ENCODE data around the gene PPP1R12B.
"Not testable (repeated sequence)": the region's sequence is repeated elsewhere in the genome, so short reads cannot be mapped to it uniquely, and the experiment has no call there.

Gene PPP1R12B

DNA sequence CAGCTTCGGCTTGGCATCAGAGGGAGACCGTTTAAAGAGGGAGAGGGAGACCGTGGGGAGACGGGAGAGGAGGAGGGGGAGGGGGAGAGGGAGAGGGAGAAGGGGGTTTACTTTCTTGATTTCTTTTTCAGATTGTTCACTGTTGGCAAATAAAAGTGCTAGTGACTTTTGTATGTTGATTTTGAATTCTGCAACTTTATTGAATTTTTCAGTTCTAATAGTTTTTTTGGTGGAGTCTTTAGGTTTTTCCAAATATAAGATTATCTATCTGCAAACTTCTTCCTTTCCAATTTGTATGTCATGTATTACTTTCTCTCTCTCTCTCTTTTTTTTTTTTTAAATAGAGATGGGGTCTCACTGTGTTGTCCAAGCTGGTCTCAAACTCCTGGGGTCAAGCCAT is 104.0 kb downstream of the PPP1R12B start:
- DNase-seq (ENCODE audit: low read depth in 2 of 2) = no peak

DNA sequence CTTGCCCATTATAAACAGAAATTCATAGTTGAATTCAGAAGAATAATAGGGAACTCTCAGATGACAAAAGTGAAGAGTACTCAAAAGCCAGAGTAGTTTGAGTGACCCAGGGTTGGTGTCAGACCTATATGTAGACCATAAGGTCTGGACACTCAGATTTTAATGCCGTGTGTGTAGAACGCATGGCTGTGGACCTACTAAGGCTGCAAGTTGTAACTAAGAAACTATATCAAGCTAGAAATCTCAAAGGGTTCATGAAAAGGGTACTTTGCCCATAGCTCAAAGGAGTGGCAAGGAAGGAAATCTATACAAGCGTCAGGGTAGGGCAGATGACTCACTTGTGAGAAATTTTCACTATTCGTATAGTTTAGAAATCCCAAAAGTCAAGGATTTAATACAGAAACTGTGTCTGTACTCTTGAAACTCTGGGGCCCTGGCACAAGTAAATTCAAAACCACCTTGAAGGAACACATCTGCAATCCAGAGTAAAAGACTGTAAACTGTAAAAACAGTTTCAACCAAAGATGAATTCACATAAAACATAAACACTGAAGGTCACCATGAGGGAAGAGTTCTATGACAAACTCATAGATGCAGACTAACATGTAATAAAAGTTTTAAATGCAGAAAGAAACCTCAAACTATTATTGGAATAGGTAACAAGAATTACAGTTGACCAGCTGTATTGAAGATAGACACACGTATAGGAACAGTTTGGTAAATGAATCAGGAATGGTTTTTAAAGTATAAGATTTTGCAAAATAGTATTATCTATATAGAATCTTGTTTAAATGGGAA is 108.1 kb downstream of the PPP1R12B start:
- peak in 1 of 2 experiments; percentile 15 for DNase-seq (ENCODE audit: low read depth in 2 of 2)

- not testable (repeated sequence) for DNase-seq (ENCODE audit: low read depth in 2 of 2)
These were observed 110.2 kb downstream of the PPP1R12B start for GRCh38 chr1:202458651-202459050.

GRCh38 chr1:202459470-202460142 is 111.1 kb downstream of the PPP1R12B start:
- not testable (repeated sequence) for DNase-seq (ENCODE audit: low read depth in 2 of 2)

DNA sequence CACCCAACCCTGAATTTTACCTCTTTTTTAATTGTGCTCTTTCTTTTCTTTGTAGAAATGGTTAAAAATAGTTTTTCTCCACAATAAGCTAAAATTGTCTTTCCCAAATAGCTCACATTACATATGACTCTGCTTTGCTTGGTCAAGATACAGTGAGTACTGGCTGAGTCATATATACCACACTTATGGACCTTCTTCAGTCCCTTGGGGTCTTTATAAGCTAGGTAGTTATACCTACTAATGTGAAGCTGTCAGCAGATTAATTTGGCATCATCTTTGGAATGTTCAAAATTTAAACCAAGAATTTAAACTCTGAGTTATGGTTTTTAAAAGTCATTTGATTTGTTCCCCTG is 111.6 kb downstream of the PPP1R12B start:
- DNase-seq (ENCODE audit: low read depth in 2 of 2) = peak; percentile 18

DNA sequence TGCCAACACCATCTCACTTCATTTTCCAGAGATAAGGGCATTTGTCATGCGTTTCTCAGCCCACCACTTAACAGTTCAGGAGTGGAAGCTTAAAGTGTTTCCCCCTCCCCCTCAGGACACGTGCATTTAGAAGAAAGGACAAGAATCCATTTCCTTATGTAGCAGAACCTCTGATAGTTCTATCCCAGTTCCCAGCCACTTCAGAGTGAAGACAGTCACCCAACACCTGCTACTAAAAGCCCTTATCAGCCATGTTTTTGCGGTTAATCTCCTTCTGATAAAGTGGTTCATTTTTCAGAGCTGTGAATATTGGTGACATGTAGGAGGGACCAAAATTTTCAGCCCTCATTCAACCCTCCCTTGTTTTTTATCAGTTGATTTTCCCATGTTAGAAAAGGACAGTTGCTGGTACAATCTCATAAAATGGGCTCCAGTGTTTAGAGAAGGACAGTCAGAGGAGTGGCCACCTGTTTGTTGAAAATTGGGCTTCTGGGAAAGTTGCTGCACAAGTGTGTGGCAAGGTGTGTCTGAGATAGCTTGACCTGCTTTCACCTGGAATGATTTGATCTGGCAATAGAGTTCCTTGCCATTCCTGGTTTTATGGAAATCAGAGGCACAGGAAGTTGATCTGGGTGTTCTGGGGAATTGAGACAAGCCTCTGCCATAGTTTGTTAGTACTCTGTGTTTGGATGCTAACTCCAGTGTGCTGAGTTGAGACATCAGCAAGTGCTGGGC is 114.0 kb downstream of the PPP1R12B start:
- no peak for DNase-seq (ENCODE audit: low read depth in 2 of 2)

- DNase-seq (ENCODE audit: low read depth in 2 of 2) = peak in 1 of 2 experiments; percentile 16
These were observed 115.7 kb downstream of the PPP1R12B start for GRCh38 chr1:202464153-202464742.

DNA sequence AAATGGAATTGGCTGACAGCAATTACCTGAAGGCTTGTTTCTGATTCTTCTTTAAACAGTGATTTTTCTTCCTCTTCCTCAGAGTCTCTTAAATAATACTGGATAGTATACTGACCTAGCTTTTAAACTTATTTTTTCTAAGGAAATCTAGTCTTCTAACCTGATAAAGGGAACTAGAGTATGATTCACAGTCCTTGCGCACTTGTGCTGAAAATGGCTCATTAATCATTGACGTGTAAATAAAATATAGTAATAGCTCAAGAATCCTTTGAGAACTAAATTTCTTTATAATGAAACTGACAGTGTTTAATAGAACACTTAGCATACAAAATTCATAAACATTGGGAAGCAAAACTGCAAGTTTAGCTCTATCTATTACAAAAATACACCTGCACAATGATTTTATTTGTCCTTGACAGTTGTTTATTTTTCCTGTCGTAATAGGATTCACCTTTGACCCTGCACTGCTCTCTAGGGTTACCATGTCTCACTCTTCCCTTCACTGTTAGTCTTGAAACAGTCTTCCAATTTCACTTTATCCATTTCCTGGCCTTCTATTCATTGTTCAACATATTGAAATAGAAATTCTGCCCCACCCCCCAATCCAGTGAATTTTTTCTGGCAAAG is 117.3 kb downstream of the PPP1R12B start:
- DNase-seq (ENCODE audit: low read depth in 2 of 2) = not testable (repeated sequence)

- DNase-seq (ENCODE audit: low read depth in 2 of 2) = not testable (repeated sequence)
These were observed 117.8 kb downstream of the PPP1R12B start for GRCh38 chr1:202466339-202466738.

DNA sequence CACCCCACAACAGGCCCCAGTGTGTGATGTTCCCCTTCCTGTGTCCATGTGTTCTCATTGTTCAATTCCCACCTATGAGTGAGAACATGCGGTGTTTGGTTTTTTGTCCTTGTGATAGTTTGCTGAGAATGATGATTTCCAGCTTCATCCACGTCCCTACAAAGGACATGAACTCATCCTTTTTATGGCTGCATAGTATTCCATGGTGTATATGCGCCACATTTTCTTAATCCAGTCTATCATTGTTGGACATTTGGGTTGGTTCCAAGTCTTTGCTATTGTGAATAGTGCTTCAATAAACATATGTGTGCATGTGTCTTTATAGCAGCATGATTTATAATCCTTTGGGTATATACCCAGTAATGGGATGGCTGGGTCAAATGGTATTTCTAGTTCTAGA is 118.9 kb downstream of the PPP1R12B start:
- not testable (repeated sequence) for DNase-seq (ENCODE audit: low read depth in 2 of 2)

GRCh38 chr1:202468695-202469094 is 120.2 kb downstream of the PPP1R12B start:
- DNase-seq (ENCODE audit: low read depth in 2 of 2) = not testable (repeated sequence)

DNA sequence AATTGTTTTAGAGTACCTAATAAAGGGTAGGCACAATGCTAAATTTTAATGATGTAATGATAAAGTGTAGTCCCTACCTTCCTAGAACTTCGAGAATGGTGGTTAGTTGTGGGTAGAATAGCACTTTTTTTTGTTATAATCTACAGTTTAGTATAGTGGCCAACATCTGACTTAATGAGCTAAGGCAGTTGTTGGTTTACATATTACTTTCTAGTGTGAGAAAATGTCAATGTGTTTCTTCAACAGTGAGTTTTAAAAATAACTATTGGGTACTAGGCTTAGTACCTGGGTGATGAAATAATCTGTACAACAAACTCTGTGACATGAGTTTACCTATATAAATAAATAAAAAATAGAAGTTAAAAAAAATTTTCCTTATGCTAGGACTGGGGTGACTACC is 120.6 kb downstream of the PPP1R12B start:
- DNase-seq (ENCODE audit: low read depth in 2 of 2) = not testable (repeated sequence)

- no peak for DNase-seq (ENCODE audit: low read depth in 2 of 2)
These were observed 122.7 kb downstream of the PPP1R12B start for GRCh38 chr1:202471246-202471645.

GRCh38 chr1:202472347-202473124 is 124.0 kb downstream of the PPP1R12B start:
- DNase-seq (ENCODE audit: low read depth in 2 of 2) = not testable (repeated sequence)

DNA sequence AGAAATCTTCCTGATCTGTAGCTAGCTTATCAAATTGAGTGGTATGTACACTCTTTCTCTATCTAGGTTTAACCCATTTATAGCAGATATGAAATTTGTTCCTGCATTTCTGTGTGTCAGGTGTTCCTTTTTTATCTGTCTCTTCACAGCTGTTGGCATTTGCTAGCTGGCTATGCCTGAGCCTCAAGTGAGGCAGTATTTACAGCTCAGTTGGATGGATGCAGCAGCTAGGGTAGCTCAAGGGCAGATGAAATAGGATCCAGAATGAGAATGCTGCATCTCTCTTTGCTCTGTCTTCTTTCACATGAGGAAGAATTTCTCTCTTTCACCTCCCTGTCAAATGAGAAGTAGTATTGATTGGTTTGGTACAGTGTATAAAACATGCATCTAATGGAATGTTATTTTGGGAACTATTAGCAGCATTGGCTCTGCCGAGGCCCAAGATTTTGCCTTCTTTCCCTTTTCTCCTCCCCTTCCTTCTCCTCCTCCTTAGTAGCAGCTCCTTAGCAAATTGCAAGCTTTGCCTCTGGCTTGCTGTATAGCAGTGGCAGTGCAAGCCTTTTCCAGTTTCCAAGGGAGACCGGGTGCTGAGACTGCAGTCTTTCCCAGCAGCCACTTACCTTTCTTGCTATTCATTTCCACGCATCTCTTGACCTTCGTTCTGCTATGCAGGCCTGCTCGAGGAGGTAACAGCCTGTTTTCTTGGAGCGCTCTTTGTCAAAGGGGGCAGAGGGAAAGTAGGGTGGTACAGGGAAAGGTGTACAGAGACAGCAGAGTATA is 125.0 kb downstream of the PPP1R12B start:
- not testable (repeated sequence) for DNase-seq (ENCODE audit: low read depth in 2 of 2)

GRCh38 chr1:202479661-202480060 is 131.2 kb downstream of the PPP1R12B start:
- not testable (repeated sequence) for DNase-seq (ENCODE audit: low read depth in 2 of 2)

GRCh38 chr1:202480640-202481039 is 132.1 kb downstream of the PPP1R12B start:
- not testable (repeated sequence) for DNase-seq (ENCODE audit: low read depth in 2 of 2)

DNA sequence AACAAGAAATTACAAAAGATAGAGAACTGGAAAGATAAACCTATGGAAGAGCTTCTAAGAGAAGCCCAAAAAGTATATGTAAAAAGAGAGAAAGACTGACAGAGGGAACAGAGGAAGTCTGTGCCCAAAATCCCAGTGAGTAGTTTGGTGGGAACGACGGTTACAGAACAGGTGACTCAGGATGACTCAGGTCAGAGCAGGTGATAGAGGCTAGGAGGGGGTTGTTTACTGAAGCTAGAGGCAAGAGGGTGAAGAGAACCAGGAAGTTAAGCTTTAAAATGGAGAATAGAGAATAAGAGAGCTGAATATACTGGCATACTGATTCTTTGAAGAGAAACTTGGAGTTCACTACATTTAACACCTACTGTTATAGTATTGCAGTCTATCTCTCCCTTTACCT is 134.9 kb downstream of the PPP1R12B start:
- not testable (repeated sequence) for DNase-seq (ENCODE audit: low read depth in 2 of 2)

- not testable (repeated sequence) for DNase-seq (ENCODE audit: low read depth in 2 of 2)
These were observed 135.5 kb downstream of the PPP1R12B start for GRCh38 chr1:202484032-202484431.

DNA sequence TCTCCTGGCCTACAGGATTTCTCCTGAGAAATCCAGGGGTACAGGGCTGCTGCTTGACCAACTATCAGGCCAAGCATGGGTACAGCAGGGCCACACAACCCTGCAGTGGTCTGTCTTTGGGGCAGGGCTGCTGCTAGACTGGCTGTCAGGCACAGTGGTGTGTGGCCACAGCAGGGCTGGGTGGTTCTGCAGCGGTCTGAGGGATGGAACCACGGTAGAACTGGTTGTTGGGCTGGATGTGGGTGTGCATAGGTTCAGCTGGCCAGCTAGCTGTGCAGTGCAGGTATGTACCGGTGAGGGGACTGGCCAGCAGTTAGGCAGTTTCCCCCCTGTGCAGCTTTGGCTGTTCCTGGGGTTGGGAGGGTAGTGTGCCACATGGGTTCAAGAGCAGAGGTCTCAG is 136.3 kb downstream of the PPP1R12B start:
- DNase-seq (ENCODE audit: low read depth in 2 of 2) = not testable (repeated sequence)
